ENCODE measurements around the gene KRTAP4-6. TPM values are rescaled to one million over a fixed set of nuclear protein-coding genes. Genes with fewer than 3 reads are reported as not detected.

Gene KRTAP4-6
- total and polyA plus RNA-seq, 9 donors = not detected

GRCh38 chr17:41171886-41172285 is 31.5 kb upstream of the KRTAP4-6 start:
- no peak overlapping the region for H3K27ac ChIP-seq
- WGBS, 3 donors = 74 to 82% (median 74%) methylated on average over 2 of the region's 2 CpGs
- no peak overlapping the region for H3K4me3 ChIP-seq
- no peaks in the 10 kb centered on the region for H3K4me1 ChIP-seq (ENCODE audit: insufficient read depth)
- intact Hi-C loops (cut with DNase I) = no loop called here
- no peaks in the 10 kb centered on the region for H3K27me3 ChIP-seq
- DNase-seq = no peak
- no peaks in the 10 kb centered on the region for H3K9me3 ChIP-seq
- no peaks in the 10 kb centered on the region for H3K36me3 ChIP-seq
- TF ChIP-seq POLR2A (IDR thresholded peaks at IDR 0.05) (no peak), CTCF (IDR thresholded peaks at IDR 0.05) (no peak), EP300 (IDR thresholded peaks at IDR 0.05) (no peak)

GRCh38 chr17:41168121-41168520 is 27.8 kb upstream of the KRTAP4-6 start, which contains the start of gene KRTAP4-3:
Gene KRTAP4-3, minus strand, starts transcription at chr17:41168221. Its CDS starts 49 bp downstream, at chr17:41168172.
- 8 to 29% (median 15%) methylated on average over 1 of the region's 1 CpG for WGBS, 3 donors
- no peaks in the 10 kb centered on the region for H3K4me1 ChIP-seq (ENCODE audit: insufficient read depth)
- H3K27ac ChIP-seq = no peak within 1 kb of the TSS
- DNase-seq = no peak
- no peaks in the 10 kb centered on the region for H3K27me3 ChIP-seq
- no peak within 1 kb of the TSS for H3K4me3 ChIP-seq
- no peaks in the 10 kb centered on the region for H3K9me3 ChIP-seq
- TF ChIP-seq CTCF (IDR thresholded peaks at IDR 0.05) = no peak
- no peak for TF ChIP-seq EP300 (IDR thresholded peaks at IDR 0.05)
- no peak for TF ChIP-seq POLR2A (IDR thresholded peaks at IDR 0.05)
- intact Hi-C loops (cut with DNase I) = loop anchor here in 1 of 4 donors (5.0 kb wide), 1 partner anchor 66 kb away; the partner anchor contains the start of gene KRTAP4-16
- no peaks in the 10 kb centered on the region for H3K36me3 ChIP-seq

- H3K9me3 ChIP-seq = no peaks in the 10 kb centered on the region
- intact Hi-C loops (cut with DNase I) = loop anchor here in 1 of 4 donors (5.0 kb wide), 1 partner anchor 65 kb away; the partner anchor contains the start of gene KRTAP4-16
- no peaks in the 10 kb centered on the region for H3K4me1 ChIP-seq (ENCODE audit: insufficient read depth)
- H3K27ac ChIP-seq = no peak overlapping the region
- H3K27me3 ChIP-seq = no peaks in the 10 kb centered on the region
- no peak for DNase-seq
- H3K36me3 ChIP-seq = no peaks in the 10 kb centered on the region
- 41 to 67% (median 54%) methylated on average over 7 of the region's 7 CpGs for WGBS, 3 donors
- TF ChIP-seq CTCF (IDR thresholded peaks at IDR 0.05) = no peak
- TF ChIP-seq POLR2A (IDR thresholded peaks at IDR 0.05) = no peak
- TF ChIP-seq EP300 (IDR thresholded peaks at IDR 0.05) = no peak
- no peak overlapping the region for H3K4me3 ChIP-seq
Measured at GRCh38 chr17:41167561-41167960, 27.2 kb upstream of the KRTAP4-6 start.

GRCh38 chr17:41163828-41164227 is 23.5 kb upstream of the KRTAP4-6 start:
- Histone ChIP-seq H3K27me3 (no peaks in the 10 kb centered on the region), H3K36me3 (no peaks in the 10 kb centered on the region), H3K4me1 (ENCODE audit: insufficient read depth) (no peaks in the 10 kb centered on the region), H3K4me3 (no peak overlapping the region), H3K27ac (no peak overlapping the region), H3K9me3 (no peaks in the 10 kb centered on the region)
- intact Hi-C loops (cut with DNase I) = no loop called here
- no peak for TF ChIP-seq CTCF (IDR thresholded peaks at IDR 0.05)
- TF ChIP-seq POLR2A (IDR thresholded peaks at IDR 0.05) = no peak
- no peak for TF ChIP-seq EP300 (IDR thresholded peaks at IDR 0.05)
- WGBS, 3 donors = 64 to 71% (median 70%) methylated on average over 7 of the region's 7 CpGs
- DNase-seq = no peak

Measured in ovary (tissue), 9 donors.